Neural cell (in vitro differentiated cells): ENCODE measurements around the gene SLIT3.

Experiments
- CTCF ChIP-seq: fragments of 450-650 bp; IDR thresholded peaks from 2 replicates; pipeline ENCODE4 v1.5.1; 2014; ENCODE audit warnings: antibody characterized with exemption, mild to moderate bottlenecking, moderate library complexity; ENCODE audit not compliant: poor library complexity, severe bottlenecking
- EP300 ChIP-seq: fragments of 450-650 bp; conservative IDR thresholded peaks from 2 replicates; pipeline ENCODE4 v1.6.1; 2014; ENCODE audit warnings: antibody characterized with exemption, mild to moderate bottlenecking, moderate library complexity; ENCODE audit not compliant: poor library complexity, severe bottlenecking
- EZH2 ChIP-seq: fragments of 200-600, 300-800 bp; shearing (Covaris generic), sonication (generic); IDR thresholded peaks from 2 replicates; pipeline ENCODE4 v1.6.1; 2014; ENCODE audit warnings: antibody characterized with exemption, low read length, borderline replicate concordance, mild to moderate bottlenecking; ENCODE audit not compliant: insufficient read depth, poor library complexity, severe bottlenecking
- TAF1 ChIP-seq: IDR thresholded peaks from 2 replicates; pipeline ENCODE4 v1.6.1; 2012; ENCODE audit warnings: low read depth

- no peak for TF ChIP-seq CTCF
- no peak for TF ChIP-seq EZH2
- peak; percentile 24 for TF ChIP-seq EP300
- no peak for TF ChIP-seq TAF1
Measured at GRCh38 chr5:169027501-169028061, 273.4 kb downstream of the SLIT3 start.
